AML-193 (cell line): ENCODE results near the gene DLX4.

ENCODE experiments used
- DNase-seq, 2 experiments: peaks; one replicate each; lab custom pipeline; 2025; lab: John Stamatoyannopoulos, UW

Gene DLX4

DNA sequence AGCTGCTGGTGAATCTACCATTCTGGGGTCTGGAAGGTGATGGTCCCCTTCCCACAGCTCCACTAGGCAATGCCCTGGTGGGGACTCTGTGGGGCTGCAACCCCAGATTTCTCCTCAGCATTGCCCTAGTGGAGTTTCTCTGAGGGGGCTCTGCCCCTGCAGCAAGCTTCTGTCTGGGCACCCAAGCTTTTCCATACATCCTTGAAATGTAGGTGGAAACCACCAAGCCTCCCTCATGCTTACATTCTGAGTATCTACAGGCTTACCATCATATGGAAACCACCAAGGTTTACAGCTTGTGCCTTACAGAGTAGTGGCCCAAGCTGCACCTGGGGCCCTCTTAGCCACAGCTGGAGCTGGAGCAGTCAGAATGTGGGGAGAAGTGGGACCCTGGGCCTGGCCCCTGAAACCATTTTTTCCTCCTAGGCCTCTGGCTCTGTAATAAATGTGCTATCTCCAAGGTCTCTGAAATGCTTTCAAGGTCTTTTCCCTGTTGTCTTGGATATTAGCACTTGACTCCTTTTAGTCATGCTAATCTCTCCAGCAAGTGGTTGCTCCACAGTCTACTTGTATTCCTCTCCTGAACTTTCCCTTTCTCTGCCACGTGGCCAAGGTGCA, 45.6 kb downstream of the DLX4 start:
- DNase-seq = no peak

DNA sequence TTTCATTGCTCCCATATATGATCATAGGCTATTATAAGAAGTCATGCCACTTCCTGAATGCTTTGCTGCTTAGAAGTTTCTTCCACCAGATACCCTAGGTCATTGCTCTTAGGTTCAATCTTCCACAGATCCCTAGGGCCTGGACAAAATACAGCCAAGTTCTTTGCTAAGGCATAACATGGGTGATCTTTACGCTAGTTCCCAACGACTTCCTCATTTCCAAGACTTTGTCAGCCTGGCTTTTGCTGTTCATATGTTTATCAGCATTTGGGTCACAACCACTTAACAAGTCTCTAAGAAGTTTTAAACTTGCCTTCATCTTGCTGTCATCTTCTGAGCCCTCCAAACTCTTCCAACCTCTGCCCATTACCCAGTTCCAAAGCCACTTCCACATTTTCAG, 46.2 kb downstream of the DLX4 start:
- no peak for DNase-seq

GRCh38 chr17:50018909-50019308, 49.9 kb downstream of the DLX4 start:
- DNase-seq = no peak

- peak; percentile 59 to 61 for DNase-seq
These were observed 52.0 kb downstream of the DLX4 start for GRCh38 chr17:50020841-50021599.

DNA sequence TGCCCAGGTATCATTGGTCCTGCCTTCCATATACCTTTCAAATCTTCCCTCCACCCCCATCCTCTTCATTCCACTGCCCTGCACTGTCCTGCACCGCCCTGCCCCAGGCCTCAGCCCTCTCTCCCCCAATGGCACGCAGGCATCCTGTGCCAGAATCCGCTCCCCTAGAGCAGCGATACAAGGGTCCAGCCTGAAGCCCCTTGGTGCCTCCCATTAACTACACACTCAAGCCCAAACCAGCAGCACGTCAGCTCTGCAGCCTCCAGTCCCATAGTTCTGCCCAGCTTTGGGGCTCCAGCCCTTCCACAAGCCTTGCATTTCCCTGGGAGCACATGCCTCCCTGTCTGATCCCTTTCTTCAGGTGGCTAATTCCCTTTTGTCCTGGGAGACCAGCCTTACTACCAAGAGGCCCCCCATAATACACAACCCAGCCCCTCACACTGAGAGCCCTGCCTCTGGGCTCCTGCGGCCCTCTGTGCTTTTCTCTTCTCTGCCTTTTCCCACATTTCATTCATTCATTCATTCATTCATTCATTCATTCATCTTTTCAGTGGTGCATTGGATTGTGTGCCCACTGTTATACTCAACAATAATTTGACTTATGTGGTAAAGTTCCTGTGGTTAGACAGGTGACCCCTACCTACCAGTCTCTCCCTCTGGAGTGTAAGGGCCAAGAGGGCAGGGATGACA, 52.8 kb downstream of the DLX4 start:
- DNase-seq = no peak

- no peak for DNase-seq
These were observed 53.6 kb downstream of the DLX4 start for GRCh38 chr17:50022463-50023130.

GRCh38 chr17:50023520-50023919, 54.5 kb downstream of the DLX4 start:
- no peak for DNase-seq
